GM19397 (cell line): Measurements from ENCODE around the gene PCDHGC4.
A peak's percentile ranks its signal among the peaks of the same experiment; 100 is the strongest.

Experiments used
- ATAC-seq: cut with Tn5 transposase; IDR thresholded peaks from one replicate; pipeline ENCODE4 v1.9.1; 2021; ENCODE audit warnings: mild to moderate bottlenecking, moderate library complexity; ENCODE audit not compliant: unreplicated experiment

The PCDHGC4 gene

DNA sequence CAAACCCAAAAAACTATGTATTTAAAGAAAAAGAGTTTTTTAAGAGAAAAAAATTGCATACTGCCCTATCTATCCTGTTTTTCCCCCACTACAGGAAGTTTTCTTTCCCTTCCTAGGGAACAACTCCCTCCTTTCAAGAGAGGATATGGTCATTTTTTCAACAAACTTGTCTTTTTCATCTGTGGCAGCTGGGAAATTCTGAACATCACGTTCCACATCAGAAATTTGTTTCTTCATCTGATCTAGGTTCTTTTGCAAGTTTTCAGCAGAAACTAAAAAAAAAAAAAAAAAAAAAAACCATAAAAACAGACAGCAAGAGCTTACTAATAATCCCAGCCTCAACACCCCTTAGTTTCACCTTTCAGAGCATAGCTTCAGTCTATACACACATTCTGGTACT lies 42.6 kb downstream of the PCDHGC4 start:
- no peak for ATAC-seq

DNA sequence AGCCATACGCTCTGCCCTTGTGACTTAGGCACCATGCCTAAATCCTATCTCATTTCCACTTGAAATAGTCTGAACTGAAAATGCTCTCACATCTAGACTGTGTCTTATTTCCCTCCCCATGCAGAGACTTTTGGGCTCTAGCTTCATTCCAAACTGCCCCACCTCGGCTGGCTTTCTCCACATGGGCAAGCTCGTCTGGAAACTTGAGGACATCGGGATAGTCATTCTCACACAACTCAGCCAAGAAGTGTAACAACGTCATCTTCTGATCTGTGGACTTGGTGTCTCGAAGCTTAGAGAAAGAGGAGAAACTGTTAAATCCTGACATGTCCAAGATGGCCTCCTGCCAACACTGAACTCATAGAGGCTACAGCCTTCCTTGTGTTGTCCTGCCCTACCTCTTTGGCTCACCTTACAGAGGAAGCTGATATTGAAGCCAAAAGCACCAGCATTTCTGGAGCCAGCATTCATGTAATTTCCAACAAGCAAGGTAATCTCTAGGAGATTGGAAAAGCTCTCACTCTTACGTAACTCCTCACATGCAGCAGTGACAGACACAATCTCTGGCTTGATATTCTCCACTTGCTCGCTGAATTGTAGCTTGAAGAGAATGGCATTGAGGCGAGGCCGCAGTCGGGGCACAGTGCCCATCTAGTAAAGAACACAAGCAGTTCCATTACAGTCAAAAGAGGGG lies 43.6 kb downstream of the PCDHGC4 start:
- ATAC-seq = no peak

DNA sequence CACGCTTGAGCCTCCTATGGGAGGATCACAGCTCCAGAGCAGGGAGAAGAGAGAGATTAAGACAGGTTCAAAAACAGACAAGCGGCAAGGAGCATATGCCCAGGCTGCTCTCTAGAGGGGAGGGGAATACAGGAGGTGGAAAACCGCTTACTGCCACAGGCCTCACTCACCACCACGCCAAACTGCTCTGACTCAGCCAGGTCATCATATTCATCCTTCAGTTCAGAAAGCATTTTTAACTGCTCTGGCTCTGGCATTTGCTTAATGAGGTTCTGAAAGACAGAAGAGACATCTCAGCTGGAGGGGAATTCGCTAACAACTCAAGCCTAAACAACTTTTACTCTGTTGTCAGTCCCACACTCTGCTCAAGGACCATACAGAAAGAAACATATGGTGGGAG lies 44.2 kb downstream of the PCDHGC4 start:
- peak; percentile 59 for ATAC-seq

DNA sequence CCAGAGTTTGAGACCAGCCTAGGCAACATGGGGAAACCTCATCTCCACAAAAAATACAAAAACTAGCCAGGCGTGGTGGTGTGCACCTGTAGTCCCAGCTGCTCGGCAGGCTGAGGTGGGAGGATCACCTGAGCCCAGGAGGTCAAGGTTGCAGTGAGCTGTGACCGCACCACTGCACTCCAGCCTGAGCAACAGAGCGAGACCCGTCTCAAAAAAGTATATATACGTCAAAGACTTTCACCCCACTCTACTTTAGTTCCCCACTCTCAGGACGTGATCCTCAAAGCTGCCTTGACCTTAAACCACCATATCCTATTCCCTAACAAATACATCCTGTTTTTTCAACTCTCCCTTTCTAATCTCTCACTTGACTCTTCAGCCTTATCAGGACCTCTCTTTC lies 45.0 kb downstream of the PCDHGC4 start:
- peak; percentile 45 for ATAC-seq

DNA sequence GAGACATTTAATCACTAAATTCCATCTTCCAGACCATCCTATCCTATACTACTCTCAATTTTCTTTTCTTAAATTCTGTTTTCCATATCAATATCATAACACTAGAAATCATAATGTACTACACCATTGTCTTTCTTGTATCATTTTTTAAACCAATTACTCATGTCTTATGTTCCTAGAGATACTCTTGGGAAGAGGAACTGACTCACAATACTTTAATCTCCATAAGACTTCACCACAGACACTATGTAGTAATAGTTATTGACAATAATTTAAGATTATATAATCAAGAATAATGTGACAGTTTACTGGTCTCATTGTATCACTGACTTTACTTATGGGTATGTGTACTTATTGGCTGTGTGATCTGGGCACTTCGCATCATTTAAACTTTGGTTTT lies 47.9 kb downstream of the PCDHGC4 start:
- no peak for ATAC-seq

DNA sequence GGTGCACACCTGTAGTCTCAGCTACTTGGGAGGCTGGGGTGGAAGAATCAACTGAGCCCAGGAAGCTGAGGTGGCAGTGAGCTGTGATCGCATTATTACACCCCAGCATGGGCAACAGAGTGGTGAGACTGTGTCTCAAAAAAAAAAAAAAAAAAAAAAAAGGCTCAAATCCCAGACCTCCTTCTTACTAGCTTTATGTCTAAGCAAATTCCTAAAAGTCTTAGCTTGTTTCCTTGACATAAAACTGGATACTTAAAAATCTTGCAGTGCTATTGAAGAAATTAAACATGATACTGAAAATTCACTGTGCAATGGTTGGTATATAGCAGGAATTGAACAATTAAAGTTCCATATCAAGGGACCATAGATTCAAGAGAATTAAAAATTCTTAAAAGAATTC lies 49.1 kb downstream of the PCDHGC4 start:
- no peak for ATAC-seq

DNA sequence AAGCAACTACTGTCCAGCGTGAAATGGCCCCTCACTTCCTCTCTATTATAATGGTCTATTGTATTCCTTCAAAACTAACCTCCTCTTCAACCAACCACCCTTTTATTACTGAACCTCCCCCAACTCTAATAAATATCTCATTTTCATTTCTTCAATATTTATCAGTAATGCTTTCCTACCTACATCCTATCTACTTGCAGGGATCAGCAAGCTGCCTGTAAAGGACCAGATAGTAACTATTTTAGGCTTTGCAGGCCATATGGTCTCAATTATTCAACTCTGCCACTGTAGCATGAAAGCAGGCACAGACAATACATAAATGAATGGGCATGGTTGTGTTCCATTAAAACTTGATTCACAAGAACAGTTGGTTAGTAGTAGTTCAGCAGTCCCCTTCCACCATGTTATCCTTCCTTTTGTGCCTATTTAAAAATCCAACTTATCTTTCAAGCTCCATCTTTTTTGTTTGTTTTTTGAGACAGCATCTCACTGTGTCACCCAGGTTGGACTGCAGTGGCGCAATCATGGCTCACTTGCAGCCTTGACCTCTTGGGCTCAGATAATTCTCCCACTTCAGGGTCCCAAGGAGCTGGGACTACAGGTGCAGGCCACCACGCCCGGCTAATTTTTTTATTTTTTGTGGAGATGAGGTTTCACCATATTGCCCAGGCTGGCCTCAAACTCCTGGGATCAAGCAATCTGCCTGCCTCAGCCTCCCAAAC lies 49.8 kb downstream of the PCDHGC4 start:
- no peak for ATAC-seq
